ENCODE results near the gene FBXW4.

Gene FBXW4

DNA sequence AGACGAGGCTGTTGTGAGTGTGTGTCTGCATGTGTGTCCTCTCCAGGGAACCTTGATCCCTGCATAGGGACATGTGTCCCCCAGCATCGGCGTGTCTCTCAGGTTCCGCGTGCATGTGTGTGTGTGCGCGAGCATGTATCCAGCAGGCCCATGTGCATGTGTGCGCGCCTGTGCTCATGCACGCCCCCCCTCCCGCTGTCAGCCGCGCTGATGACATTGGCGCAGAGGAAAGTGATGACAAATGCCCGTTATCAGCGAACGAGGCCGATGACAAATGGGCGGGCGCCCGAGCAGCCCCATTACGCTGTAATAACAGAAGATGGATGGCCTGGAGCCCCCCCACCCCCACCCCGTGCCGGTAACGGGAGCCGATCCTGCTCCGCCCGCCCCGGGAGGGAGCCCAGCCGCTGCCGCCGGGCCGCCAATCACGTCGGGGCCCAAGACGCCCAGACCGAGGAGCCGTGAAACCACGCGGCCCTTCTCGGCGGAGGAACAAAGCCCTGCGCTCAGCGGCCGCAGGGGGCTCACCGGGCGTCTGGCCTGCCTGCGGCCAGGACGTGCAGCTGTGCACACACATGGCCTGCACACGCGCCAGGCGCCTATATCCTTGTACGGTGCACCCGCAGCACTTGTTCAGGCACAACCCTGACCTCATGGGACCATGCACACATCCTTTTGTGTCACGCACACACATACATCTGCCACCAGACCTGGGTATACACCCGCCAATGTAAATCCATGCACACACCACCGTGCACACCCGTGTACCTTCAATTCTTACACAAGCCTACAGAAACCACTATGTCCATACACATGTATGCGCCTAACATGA, 128.4 kb downstream of the FBXW4 start:
- ChIA-PET POLR2A (no interaction called here), CTCF (no interaction called here)
- peak; percentile 64 for DNase-seq (ENCODE audit: extremely low spot score)
- TF ChIP-seq ARNT (IDR thresholded peaks at IDR 0.05): no peak
- no peak for TF ChIP-seq LEF1 (IDR thresholded peaks at IDR 0.05; ENCODE audit: borderline replicate concordance)
- TF ChIP-seq SUZ12 (IDR thresholded peaks at IDR 0.05): no peak
- TF ChIP-seq SP1 (IDR thresholded peaks at IDR 0.05): no peak
- no peak for TF ChIP-seq NFRKB (IDR thresholded peaks at IDR 0.05)
- TF ChIP-seq TARDBP (IDR thresholded peaks at IDR 0.05): no peak
- no peak for TF ChIP-seq HDGF (IDR thresholded peaks at IDR 0.05; ENCODE audit: borderline replicate concordance)
- TF ChIP-seq ZNF384 (IDR thresholded peaks at IDR 0.05): no peak
- TF ChIP-seq ELF4 (IDR thresholded peaks at IDR 0.05): no peak
- no peak for TF ChIP-seq FOXA1 (IDR thresholded peaks at IDR 0.05)
- no peak for TF ChIP-seq BHLHE40 (IDR thresholded peaks at IDR 0.05; ENCODE audit: borderline replicate concordance)
- peak; percentile 63; the same call in 1 of the 2 replicates for TF ChIP-seq FOXM1 (IDR thresholded peaks at IDR 0.05; ENCODE audit: borderline replicate concordance)
- TF ChIP-seq L3MBTL2 (conservative IDR thresholded peaks at IDR 0.05): peak; percentile 75
- TF ChIP-seq FOXK2 (IDR thresholded peaks at IDR 0.05): no peak
- TF ChIP-seq CTBP1 (IDR thresholded peaks at IDR 0.05; ENCODE audit: borderline replicate concordance): no peak
- TF ChIP-seq PKNOX1 (IDR thresholded peaks at IDR 0.05): peak; percentile 88

DNA sequence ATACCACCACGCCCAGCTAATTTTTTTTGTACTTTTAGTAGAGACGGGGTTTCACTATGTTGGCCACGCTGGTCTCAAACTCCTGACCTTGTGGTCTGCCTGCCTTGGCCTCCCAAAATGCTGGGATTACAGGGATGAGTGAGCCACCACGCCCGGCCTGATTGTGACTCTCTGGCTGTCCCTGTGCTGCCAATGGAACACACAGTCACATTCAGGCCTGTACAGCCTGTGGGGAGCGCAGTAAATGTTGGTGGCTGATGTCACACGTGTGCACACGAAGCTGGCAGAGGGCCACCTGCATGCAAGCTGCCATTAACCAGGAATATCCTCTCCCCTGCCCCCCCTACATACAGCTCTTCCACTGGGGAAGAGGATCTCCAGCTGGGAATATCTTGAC, 129.0 kb downstream of the FBXW4 start:
- ChIA-PET CTCF (no interaction called here), POLR2A (no interaction called here)
- no peak for TF ChIP-seq SP1 (IDR thresholded peaks at IDR 0.05)
- no peak for TF ChIP-seq L3MBTL2 (conservative IDR thresholded peaks at IDR 0.05)
- TF ChIP-seq FOXK2 (IDR thresholded peaks at IDR 0.05): no peak
- no peak for TF ChIP-seq HDGF (IDR thresholded peaks at IDR 0.05; ENCODE audit: borderline replicate concordance)
- no peak for TF ChIP-seq SUZ12 (IDR thresholded peaks at IDR 0.05)
- TF ChIP-seq PKNOX1 (IDR thresholded peaks at IDR 0.05): no peak
- no peak for TF ChIP-seq FOXA1 (IDR thresholded peaks at IDR 0.05)
- TF ChIP-seq ARNT (IDR thresholded peaks at IDR 0.05): no peak
- TF ChIP-seq CTBP1 (IDR thresholded peaks at IDR 0.05; ENCODE audit: borderline replicate concordance): no peak
- TF ChIP-seq TARDBP (IDR thresholded peaks at IDR 0.05): no peak
- TF ChIP-seq LEF1 (IDR thresholded peaks at IDR 0.05; ENCODE audit: borderline replicate concordance): no peak
- TF ChIP-seq NFRKB (IDR thresholded peaks at IDR 0.05): no peak
- no peak for TF ChIP-seq ELF4 (IDR thresholded peaks at IDR 0.05)
- TF ChIP-seq BHLHE40 (IDR thresholded peaks at IDR 0.05; ENCODE audit: borderline replicate concordance): no peak
- TF ChIP-seq FOXM1 (IDR thresholded peaks at IDR 0.05; ENCODE audit: borderline replicate concordance): no peak
- no peak for TF ChIP-seq ZNF384 (IDR thresholded peaks at IDR 0.05)
- DNase-seq (ENCODE audit: extremely low spot score): no peak

DNA sequence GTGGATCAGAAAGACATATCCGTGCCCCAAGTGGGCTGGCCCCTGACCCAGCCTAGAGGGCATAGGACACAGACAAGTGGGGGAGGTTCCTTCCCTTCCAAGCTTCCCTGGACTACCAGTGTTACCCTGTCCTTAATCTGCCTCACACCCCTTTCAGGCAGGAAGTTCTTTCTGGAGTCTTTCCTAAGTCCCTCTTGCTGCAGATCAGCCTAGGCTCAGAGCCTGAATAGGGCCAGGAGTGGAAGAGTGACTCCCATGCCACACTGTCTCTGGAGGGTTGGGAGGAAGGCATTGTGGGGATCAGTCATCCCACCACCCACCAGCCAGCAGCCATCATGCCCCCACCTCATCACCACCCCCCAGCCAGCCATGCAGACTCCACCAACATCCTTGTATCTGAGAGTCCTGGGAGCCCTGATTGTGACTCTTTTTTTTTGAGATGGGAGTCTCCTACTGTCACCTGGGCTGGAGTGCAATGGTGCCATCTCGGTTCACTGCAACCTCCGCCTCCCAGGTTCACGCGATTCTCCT, 129.5 kb downstream of the FBXW4 start:
- ChIA-PET CTCF (no interaction called here), POLR2A (no interaction called here)
- TF ChIP-seq L3MBTL2 (conservative IDR thresholded peaks at IDR 0.05) (no peak), BHLHE40 (IDR thresholded peaks at IDR 0.05; ENCODE audit: borderline replicate concordance) (no peak), NFRKB (IDR thresholded peaks at IDR 0.05) (no peak), LEF1 (IDR thresholded peaks at IDR 0.05; ENCODE audit: borderline replicate concordance) (no peak), SUZ12 (IDR thresholded peaks at IDR 0.05) (no peak), ELF4 (IDR thresholded peaks at IDR 0.05) (no peak), TARDBP (IDR thresholded peaks at IDR 0.05) (no peak), FOXA1 (IDR thresholded peaks at IDR 0.05) (no peak), ZNF384 (IDR thresholded peaks at IDR 0.05) (no peak), SP1 (IDR thresholded peaks at IDR 0.05) (no peak), ARNT (IDR thresholded peaks at IDR 0.05) (no peak), HDGF (IDR thresholded peaks at IDR 0.05; ENCODE audit: borderline replicate concordance) (no peak), PKNOX1 (IDR thresholded peaks at IDR 0.05) (no peak)
- no peak for DNase-seq (ENCODE audit: extremely low spot score)

GRCh38 chr10:101564490-101564991, 130.4 kb downstream of the FBXW4 start:
- TF ChIP-seq SUZ12 (IDR thresholded peaks at IDR 0.05) (no peak), TARDBP (IDR thresholded peaks at IDR 0.05) (no peak), CTBP1 (IDR thresholded peaks at IDR 0.05; ENCODE audit: borderline replicate concordance) (no peak), FOXK2 (IDR thresholded peaks at IDR 0.05) (no peak), HDGF (IDR thresholded peaks at IDR 0.05; ENCODE audit: borderline replicate concordance) (no peak), NFRKB (IDR thresholded peaks at IDR 0.05) (no peak), L3MBTL2 (conservative IDR thresholded peaks at IDR 0.05) (no peak), FOXA1 (IDR thresholded peaks at IDR 0.05) (no peak), ARNT (IDR thresholded peaks at IDR 0.05) (no peak), ELF4 (IDR thresholded peaks at IDR 0.05) (no peak), BHLHE40 (IDR thresholded peaks at IDR 0.05; ENCODE audit: borderline replicate concordance) (no peak), SP1 (IDR thresholded peaks at IDR 0.05) (no peak), PKNOX1 (IDR thresholded peaks at IDR 0.05) (no peak), ZNF384 (IDR thresholded peaks at IDR 0.05) (no peak), LEF1 (IDR thresholded peaks at IDR 0.05; ENCODE audit: borderline replicate concordance) (no peak), FOXM1 (IDR thresholded peaks at IDR 0.05; ENCODE audit: borderline replicate concordance) (no peak)
- POLR2A ChIA-PET: no interaction called here
- CTCF ChIA-PET: no interaction called here
- no peak for DNase-seq (ENCODE audit: extremely low spot score)

Measured in HEK293T (cell line).